Inflammatory macrophage (primary cell): Measurements from ENCODE around the gene PLEKHM1.
"Not testable (repeated sequence)": the region's sequence is repeated elsewhere in the genome, so short reads cannot be mapped to it uniquely, and the experiment has no call there.

ENCODE experiments used
- DNase-seq, 2 donors: peaks; one replicate each; pipeline ENCODE4 v3.0.0-alpha.2; 2020 to 2022
- total RNA-seq, 18 experiments: gene quantifications; one replicate each; lab custom pipeline; 2026; ENCODE audit warnings: mixed read lengths in 6 of 18, inconsistent platforms in 2 of 18; lab: John Stamatoyannopoulos, UW

PLEKHM1 gene
- total RNA-seq: 18.6 to 68.5 (median 33.3) reads per million in 18 experiments

DNA sequence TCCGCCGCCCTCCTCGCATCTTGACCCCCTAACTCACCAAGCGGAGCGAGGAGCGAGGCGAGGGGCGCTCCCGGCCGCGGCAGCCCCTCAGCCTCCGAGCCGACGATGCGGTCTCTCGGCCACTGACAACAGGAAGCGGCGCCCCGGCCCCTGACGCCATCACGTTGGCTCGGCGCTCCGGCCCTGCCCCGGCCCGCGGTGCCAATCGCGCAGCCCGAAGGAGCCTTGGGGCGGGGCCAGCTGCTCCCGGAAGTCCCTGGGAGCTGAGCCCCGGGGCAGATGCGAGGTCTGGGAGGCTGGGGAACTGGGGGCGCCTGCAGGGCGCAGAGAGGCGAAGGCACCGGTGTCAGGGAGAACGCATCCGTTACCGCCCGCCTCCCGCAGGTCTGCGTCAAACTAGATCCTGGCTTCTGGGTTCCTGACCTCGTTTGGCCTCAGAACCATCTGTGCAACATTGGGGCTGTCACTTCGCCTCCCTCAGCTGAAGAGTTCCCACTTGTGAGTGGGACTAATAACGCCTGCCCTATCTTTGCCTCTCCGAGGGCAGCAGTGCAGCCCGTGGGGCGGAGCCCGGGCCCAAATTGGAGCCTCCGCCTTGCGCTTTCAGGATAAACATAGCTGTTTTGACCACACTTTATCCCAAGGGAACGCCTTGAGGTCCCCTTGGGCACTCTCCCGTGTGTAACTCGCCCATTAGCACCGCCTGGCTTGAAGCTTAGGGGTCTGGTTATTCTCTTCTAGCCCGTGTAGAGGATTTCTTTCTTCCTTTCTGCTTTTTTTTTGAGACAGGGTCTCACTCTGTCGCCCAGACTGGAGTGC lies at the start of gene PLEKHM1:
PLEKHM1 (minus strand) TSS at position 107 of the 819 bp plus-strand sequence. CDS start 8,237 bp downstream, outside the sequence.
- peak; percentile 86 to 87 for DNase-seq

DNA sequence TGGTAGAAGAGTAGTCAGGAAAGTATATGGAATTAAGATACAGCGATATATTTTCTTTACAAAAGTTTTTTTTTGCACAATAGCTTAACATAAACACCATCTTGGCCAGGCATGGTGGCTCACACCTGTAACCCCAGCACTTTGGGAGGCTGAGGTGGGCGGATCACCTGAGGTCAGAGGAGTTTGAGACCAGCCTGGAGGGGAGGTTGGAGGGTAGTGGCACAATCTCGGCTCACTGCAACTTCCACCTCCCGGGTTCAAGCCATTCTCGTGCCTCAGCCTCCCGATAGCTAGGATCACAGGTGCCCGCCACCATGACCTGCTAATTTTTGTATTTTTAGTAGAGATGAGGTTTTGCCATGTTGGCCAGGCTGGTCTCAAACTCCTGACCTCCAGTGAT lies 47.6 kb upstream of the PLEKHM1 start:
- not testable (repeated sequence) for DNase-seq

DNA sequence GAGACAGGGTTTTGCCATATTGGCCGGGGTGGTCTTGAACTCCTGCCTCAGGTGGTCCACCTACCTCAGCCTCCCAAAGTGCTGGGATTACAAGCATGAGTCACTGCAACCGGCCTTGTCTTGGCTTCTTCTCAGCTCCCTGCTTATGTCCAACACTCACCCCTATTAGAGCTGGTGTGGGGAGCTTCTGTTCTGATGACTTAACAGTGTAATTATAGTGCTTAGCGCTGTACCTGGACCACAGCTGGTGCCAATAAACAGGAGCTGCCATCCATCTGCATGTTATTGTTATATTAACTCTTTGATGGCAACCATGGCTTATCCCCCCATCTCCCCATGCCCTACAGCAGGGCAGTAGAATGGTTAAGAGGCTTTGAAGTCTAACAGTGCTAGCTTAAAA lies 15.6 kb upstream of the PLEKHM1 start:
- DNase-seq: not testable (repeated sequence)

DNA sequence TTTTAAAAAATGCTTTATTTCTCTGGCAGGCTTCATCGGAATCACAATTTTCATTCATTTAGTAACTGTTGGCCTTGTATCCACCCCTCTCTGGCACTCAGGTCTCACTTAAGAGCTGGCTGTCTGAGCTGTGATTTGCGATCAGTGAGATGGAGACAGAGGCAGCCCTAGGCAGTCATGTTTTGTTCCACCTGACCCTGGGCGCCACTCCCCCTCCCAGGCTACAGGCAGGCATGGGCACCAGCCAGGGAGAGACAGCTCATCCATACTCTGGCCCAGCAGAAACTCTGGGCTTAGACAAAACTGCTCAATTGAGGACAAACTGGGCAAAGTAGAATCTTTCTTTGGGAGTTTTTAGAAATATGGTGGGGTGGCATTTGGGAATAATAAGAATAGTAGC lies 14.7 kb upstream of the PLEKHM1 start:
- not testable (repeated sequence) for DNase-seq

DNA sequence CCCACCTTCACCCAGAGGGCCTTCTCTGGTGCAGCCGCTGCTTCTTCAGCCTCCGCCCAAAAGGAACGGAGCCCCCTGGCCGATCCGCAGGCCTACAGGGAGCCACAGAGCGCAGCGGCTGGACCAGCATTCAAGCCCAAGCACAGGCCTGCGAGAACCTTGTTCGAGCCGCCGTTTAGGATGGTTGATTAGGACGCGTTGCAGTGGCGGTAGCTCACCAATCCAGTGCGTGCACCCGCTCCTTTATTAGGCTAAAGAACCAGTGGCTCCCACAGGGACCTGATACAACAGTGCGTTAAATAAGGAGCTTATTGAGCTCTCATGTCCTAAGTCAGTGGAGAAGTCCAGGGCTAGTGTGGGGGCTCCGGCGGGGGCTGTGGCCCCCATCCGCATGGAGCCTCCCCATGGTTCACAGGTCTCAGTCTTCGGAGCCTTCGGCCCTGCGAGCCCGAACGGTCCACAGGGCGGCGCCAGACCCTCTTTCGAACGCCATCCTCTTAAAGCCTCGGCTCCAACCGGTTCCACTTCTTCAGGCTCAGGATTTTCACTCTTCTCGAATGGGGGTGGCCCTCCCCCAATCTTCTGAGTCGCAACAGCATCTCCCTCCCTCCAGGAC lies 10.7 kb upstream of the PLEKHM1 start:
- not testable (repeated sequence) for DNase-seq

DNA sequence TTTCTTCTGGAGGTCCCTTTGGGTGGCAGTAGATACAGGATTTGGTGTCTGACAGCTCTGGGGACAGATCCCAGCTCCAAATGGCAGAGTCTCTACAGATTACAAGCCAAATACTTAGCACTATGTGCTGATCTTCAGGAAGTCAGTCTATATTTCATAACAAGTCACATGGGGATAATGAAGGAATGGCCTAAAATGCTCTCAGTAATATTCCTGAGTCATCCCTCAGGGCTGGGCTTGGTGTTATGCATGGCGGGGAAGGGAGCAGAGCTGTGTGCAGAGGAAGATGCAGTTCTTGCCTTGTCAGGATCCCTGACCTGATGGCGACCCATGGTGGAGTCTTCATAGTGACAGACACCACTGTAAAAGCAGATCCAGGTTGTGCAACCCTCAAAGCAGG lies 10.0 kb upstream of the PLEKHM1 start:
- peak; percentile 60 to 66 for DNase-seq

DNA sequence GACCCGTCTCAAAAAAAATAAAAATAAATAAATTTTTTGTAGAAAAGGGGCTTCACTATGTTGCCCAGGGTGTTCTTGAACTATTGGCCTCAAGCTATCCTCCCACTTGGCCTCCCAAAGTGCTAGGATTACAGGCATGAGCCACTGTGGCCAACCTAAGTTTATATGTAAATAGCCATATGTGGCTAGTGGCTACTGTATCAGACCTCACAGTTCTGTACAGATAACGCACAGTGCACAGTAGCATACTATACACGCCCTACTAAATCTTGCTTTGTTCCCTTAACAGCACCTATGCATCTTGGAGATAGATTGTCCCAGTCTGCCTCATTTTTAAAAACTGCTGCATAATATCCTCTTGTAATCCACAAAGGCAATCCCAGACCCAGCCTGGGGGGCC lies 8.7 kb upstream of the PLEKHM1 start:
- DNase-seq: not testable (repeated sequence)

DNA sequence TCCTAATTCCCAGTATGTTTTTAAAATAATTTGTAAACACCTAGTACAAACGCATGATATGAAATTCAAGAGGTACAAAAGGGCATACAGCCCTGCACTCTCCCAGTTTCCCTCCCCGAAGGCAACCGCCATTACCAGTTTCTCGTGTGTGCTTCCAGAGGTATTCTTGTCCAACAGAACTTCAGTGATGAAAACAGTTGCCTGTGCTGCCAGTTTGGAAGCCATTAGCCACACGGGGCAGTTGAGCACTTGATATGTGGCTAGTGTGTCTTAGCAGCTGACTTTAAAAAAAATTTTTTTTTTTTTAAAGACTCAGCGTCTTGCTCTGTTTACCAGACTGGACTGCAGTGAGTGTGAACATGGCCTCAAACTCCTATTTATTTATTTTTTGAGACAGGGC lies 7.9 kb upstream of the PLEKHM1 start:
- not testable (repeated sequence) for DNase-seq

DNA sequence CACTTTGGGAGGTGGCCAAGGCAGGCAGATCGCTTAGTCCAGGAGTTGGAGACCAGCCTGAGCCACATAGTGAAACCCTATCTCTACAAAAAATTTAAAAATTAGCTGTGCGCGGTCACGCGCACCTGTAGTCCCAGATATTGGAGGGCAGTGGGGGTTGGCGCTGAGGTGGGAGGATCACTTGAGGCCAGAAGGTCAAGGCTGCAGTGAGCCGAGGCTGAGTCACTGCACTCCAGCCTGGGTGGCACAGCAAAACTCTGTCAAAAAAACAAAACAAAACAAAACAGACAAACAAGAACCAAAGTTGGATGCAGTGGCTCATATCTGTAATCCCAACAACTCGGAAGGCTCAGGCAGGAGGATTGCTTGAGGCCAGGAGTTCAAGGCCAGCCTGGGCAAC lies 6.9 kb upstream of the PLEKHM1 start:
- not testable (repeated sequence) for DNase-seq

DNA sequence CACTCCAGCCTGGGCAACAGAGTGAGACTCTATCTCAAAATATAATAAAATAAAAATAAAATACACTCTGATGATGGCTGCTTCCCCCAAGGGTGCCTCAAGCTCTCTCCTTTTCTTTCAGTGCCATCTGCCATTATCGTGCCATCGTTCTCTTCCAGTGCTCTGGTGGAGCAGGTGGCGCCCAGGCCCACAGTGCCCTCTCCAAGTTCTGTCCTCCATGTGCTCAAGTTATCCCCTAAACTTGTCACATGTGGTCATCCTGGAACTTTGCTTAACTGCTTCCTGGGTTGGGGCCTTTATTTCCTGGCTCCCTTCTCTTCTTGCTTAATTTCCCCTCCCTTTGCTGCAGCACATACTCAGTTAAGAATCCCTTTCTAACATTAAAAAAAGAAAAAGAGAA lies 6.0 kb upstream of the PLEKHM1 start:
- DNase-seq: not testable (repeated sequence)

DNA sequence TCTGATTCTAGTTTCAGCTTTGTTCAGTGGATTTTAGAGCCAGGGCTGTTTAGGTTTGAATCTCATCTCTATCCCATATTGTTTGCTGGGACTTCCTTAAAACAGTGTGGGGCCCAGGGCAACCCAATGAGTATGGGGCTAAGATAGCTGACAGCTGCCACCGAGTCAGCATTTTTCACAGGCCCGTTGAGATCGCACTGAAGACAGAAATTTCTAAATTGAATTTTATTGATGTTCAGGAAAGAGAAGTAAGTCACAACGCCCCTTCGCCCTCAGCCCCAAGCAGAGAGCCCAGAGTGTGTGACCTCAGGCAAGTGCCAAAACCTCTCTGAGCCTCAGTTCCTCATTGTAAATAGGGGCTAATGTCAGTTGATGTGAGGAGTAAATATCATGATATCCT lies 4.0 kb upstream of the PLEKHM1 start:
- peak; percentile 32 to 71 for DNase-seq

DNA sequence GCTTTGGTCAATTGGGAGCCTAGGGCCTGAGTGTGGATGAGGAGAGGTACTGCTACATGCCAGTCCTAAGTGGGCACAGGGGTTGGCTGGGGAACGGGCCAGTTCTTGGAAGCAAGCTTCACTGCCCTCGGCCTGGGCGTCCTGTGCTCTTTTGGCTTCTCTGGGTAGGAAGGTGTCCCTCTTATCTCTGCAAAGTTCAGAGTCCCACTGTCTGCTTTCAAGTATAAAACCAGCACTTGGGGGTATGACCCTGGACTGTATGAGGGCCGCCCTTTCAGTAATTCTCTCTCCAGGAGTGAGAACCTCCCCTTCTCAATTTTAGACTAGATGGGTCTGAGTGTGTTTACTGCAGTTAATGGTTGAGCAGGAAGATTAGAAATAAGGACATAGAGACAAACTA lies 1.6 kb upstream of the PLEKHM1 start:
- DNase-seq: not testable (repeated sequence)

DNA sequence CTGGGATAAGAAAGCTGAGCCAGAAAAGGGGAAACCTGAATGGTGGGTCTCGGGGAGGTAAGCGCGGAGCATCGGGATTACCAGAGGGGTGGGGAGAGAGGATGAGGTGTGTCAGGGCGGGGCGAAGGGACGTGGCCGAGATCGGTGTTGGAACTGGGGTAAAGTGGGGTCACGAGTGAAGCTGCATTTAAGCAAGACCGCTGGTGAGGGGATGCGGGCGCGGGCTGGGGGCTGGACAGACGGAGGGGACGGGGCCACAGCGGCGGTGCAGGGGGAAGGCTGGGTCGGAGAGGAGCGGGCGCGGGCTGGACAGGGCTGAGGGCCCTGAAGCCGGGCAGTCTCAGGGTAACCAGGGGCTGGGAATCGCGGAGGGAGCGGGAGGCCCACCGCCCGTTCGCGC lies 323 bp downstream of the PLEKHM1 start:
- peak in 1 of 2 donors; percentile 1 for DNase-seq

DNA sequence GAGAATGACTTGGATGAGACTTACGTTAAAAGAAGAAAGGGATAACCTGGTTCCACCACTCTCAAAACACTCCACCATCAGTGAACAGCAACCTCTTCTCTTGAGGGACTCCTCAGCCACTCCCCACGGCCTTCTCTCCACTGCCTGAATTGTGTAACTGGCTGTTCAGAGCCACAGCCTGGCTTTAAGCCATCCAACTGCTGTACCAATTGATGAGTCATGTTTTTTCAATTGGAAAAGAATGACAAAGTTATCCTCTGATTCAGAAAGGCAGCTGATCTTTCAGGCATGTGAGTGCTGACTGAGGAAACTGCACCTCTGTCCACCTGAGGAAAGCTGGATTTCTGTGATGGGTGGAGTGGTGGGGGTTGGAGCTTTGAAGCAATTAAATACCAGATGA lies 2.8 kb downstream of the PLEKHM1 start:
- peak; percentile 63 to 77 for DNase-seq

DNA sequence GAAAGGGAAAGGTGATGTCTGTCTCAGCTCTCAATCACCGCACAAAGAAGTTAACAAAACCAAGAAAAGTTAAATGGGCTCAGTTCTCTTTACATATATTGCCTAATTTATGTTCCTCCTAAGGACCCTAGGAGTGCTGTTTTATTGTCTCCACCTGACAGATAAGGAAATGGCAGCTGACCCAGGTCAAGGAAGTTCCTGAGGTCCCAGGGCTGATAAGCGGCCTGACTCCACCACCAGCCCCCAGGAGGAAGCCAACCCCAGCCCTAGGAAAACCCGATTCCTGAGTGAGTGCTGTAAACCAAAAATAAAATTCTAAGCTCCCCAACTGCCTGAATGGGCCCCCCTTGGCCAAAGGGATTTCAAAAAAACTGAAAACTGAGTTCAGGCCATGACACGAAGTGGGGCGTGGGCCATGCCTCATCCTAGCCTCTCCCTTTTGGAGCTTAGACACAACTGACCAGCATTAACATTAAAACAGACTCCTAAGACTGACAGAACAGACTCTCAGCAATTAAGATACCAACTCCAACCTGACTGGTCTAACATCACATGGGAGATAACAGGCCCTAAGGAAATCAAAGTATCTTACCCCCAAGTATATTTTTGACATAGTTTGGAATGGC lies 6.8 kb downstream of the PLEKHM1 start:
- DNase-seq: not testable (repeated sequence)

DNA sequence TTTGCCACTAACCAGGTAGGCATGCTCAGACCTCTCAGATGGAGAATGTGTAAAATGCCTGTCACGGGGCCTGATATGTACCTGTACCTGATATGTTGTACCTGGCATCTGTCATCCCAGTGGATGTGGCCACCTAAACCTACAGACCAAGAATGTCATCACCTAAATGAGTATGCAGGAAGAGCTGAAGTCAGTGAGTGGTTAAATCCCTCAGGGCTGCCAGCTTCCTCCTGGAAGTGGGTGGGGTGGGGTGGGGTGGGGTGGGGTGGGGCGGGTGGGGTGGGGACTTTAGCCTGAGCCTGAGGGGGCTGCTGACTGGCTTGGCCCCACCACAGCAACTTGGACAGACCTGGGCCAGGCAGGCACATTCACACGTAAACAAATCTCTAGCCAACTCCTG lies 7.3 kb downstream of the PLEKHM1 start:
- DNase-seq: not testable (repeated sequence)

DNA sequence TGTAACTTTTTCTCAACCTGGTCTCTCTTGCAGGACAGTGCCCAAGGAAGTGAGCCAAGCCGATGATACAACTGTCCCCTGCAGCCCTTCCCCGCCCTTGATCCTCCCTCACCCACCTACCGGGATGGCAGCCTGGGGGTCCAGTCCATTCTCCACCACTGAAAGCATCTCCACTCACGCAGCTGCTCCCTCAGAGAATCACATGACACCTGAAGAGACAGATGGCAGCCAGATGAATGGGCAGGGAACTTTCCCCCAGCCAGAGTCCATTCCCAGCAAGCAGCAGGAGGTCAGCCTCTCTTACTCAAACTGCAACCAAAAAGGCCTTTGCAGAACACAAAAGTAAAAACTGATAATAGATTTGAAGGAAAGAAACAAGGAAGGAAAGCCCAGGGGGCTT lies 8.2 kb downstream of the PLEKHM1 start:
- DNase-seq: not testable (repeated sequence)

DNA sequence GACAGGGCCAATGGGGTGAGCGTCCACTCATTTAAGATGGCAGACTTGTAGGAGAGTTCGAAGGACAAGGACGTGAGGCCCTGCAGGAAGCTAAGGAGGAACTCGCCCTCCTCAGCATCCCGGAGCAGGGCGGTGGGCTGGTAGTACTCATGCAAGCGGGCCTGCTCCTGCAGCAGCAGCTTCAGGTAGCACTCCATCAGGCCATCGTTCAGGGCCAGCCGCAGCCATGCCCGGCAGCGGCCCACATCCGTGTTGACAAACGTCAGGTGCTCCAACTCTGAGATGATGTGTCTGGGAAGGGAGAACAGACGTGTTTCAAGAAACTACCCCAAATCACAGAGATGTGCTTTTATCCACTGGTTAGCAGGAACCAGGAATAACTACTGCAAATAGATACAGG lies 15.1 kb downstream of the PLEKHM1 start:
- not testable (repeated sequence) for DNase-seq

DNA sequence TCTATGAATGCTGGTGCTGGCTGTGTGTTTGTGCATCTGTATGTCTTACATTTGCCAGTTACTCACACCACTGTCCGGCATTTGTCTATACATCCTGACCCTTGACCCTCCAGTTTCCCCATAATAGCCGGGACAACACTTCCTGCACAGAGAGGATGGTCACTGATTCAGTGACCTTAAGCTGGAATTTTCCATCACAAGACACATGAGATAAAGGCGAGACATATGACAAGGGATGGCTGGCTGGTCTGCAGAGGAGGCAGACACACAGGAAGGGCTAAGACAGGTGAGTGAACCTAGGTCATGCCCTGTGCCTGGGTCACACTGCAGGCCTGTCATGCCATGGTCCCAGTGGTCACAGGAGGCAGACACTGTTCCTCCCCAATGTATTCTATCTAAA lies 18.3 kb downstream of the PLEKHM1 start:
- DNase-seq: not testable (repeated sequence)

DNA sequence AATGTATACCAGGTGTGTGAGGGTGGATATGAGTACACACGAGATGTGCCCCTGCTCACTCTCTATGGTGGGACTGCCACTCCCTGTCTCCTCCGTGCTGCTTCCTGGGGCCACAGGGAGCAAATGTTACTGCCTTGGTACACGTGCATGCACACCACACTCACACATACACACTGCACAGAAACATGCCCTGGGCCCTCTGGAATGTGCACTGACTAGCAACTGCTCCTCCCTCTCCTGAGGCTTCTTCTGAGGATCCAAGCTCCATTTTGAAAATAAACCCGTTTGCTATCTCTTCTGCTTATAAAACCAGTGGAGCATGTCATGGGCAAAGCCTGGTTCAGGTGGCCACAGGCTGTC lies 21.3 kb downstream of the PLEKHM1 start:
- DNase-seq: not testable (repeated sequence)

DNA sequence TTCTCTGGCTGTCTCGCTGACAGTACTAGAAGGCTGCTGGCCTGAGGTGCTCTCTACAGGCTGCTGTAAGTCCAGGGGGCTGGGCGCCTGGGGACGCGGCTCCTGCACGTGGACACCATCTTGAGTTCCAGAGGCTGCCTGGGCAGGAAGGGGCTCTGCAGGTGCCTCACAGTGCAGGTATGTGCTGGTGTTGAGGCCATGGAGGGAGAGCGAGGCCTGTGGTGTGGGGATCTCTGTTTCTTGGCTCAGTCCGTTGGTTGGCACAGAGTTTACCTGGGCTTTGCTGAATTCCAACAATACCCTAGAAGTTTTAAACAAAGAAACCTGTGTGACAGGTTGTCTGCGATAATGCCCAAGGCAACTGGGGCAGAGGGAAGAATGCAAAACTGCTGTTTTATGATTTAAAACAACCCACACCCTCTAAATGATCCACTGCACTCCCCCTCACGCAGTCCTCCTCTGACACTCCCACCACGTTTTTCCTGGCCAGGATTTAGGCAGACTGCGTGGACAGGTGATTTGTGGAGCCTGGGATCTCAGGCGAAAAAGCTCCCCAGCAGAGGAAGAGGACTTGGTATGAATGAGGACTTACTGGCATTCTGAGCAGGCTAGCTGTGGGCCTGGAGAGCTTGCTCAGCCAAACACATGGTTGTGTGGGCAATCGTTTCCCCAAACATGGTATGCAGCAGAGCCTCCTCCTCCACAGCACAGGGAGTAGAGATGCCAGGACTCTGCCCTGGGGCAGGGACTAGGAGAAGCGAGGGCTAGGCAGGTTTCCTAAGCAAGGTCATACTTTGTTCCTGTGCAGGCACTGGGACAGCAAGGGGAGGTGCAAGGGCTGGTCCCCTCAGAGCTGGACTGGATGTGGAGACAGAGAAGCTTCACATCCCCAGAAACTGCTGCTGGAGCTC lies 22.0 kb downstream of the PLEKHM1 start:
- DNase-seq: not testable (repeated sequence)
